ENCODE data around the gene SBK3. TPM values are rescaled to one million over a fixed set of nuclear protein-coding genes. Genes with fewer than 3 reads are reported as not detected.

SBK3 gene
- total RNA-seq, 1 experiment from 2014 or later = not detected

DNA sequence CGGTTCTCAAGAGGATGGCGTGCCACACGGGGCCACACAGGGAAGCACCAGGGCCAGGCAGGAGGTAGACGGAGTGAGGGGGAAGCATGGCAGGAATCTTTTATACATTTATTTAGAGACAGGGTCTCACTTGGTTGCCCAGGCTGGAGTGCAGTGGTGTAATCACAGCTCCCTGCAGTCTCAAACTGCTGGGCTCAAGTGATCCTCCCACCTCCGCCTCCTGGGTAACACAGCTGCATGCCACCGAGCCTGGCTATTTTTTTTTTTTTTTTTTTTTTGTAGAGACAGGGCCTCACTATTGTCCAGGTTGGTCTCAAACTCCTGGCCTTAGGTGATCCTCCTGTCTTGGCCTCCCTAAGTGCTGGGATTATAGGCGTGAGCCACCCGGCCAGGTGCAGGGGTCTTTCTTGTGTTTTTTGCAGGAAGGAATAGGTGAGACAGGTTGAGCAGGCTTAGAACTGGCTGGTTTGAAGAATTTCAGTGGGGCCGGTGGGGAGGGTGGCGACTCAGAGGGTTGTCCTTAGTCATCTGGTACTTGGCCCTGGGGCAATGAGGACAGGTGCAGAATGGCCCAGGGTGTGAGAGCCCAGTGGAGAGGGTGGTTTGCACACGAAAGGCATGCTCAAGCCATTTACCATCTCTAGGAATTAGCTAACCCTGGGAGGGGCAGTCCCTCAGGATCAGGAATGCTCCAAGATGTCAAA lies 49.5 kb downstream of the SBK3 start:
- H3K9ac ChIP-seq (ENCODE audit: low read length) = no peak overlapping the region
- H3K4me1 ChIP-seq (ENCODE audit: insufficient read depth, low read length) = no peaks in the 10 kb centered on the region
- H2AFZ ChIP-seq (ENCODE audit: low read length) = no peak overlapping the region
- H3K4me2 ChIP-seq (ENCODE audit: low read length) = no peak overlapping the region
- H3K27ac ChIP-seq (ENCODE audit: low read length) = no peak overlapping the region
- CTCF ChIA-PET = interaction anchor here (0.6 kb wide), 1 partner anchor 129 kb away, joined by 3 read pairs; no protein-coding TSS in a partner anchor
- H4K20me1 ChIP-seq (ENCODE audit: low read length) = no peaks in the 10 kb centered on the region
- H3K79me2 ChIP-seq (ENCODE audit: low read length) = no peaks in the 10 kb centered on the region
- H3K9me3 ChIP-seq (ENCODE audit: low read length) = no peaks in the 10 kb centered on the region
- no peaks in the 10 kb centered on the region for H3K27me3 ChIP-seq (ENCODE audit: low read length)
- POLR2A ChIA-PET (ENCODE audit: unreplicated experiment) = no interaction called here
- DNase-seq (peak; percentile 48), ATAC-seq (no peak)
- H3K9me2 ChIP-seq (replicated peaks; ENCODE audit: low read length) = no peaks in the 10 kb centered on the region
- H3F3A ChIP-seq (ENCODE audit: low read length, unreplicated experiment) = no peaks in the 10 kb centered on the region
- no peak overlapping the region for H3K4me3 ChIP-seq (ENCODE audit: low read length)
- BruUV-seq (replicated peaks) = no TSS peak
- no peak for TF ChIP-seq EZH2 (IDR thresholded peaks at IDR 0.05; ENCODE audit: low read length, unreplicated experiment)
- no peak for TF ChIP-seq CTCF (conservative IDR thresholded peaks at IDR 0.05; ENCODE audit: low read depth, low read length)
- no peak for TF ChIP-seq EZH2phosphoT487 (IDR thresholded peaks at IDR 0.05; ENCODE audit: borderline replicate concordance, low read length)
- no peaks in the 10 kb centered on the region for H3K36me3 ChIP-seq (ENCODE audit: low read depth, low read length)
- intact Hi-C loops (cut with micrococcal nuclease) = no loop called here

GRCh38 chr19:55494172-55494761 lies 51.1 kb downstream of the SBK3 start:
- H3K36me3 ChIP-seq (ENCODE audit: low read depth, low read length) = no peaks in the 10 kb centered on the region
- peak overlapping the region; percentile 34; the same call in 1 of the 2 replicates for H2AFZ ChIP-seq (ENCODE audit: low read length)
- no peaks in the 10 kb centered on the region for H3K79me2 ChIP-seq (ENCODE audit: low read length)
- DNase-seq (no peak), ATAC-seq (no peak)
- no peak overlapping the region for H3K4me3 ChIP-seq (ENCODE audit: low read length)
- H3K27me3 ChIP-seq (ENCODE audit: low read length) = no peaks in the 10 kb centered on the region
- ChIA-PET CTCF (interaction anchor here (1.0 kb wide), 1 partner anchor 9 kb away, joined by 5 read pairs; no protein-coding TSS in a partner anchor), POLR2A (ENCODE audit: unreplicated experiment) (no interaction called here)
- no TSS peak for BruUV-seq (replicated peaks)
- H3K4me2 ChIP-seq (ENCODE audit: low read length) = no peak overlapping the region
- no peak overlapping the region for H3K9ac ChIP-seq (ENCODE audit: low read length)
- intact Hi-C loops (cut with micrococcal nuclease) = no loop called here
- H3K4me1 ChIP-seq (ENCODE audit: insufficient read depth, low read length) = no peaks in the 10 kb centered on the region
- no peak for TF ChIP-seq EZH2phosphoT487 (IDR thresholded peaks at IDR 0.05; ENCODE audit: borderline replicate concordance, low read length)
- no peaks in the 10 kb centered on the region for H4K20me1 ChIP-seq (ENCODE audit: low read length)
- H3K27ac ChIP-seq (ENCODE audit: low read length) = no peak overlapping the region
- no peaks in the 10 kb centered on the region for H3K9me2 ChIP-seq (replicated peaks; ENCODE audit: low read length)
- H3F3A ChIP-seq (ENCODE audit: low read length, unreplicated experiment) = no peaks in the 10 kb centered on the region
- no peaks in the 10 kb centered on the region for H3K9me3 ChIP-seq (ENCODE audit: low read length)

DNA sequence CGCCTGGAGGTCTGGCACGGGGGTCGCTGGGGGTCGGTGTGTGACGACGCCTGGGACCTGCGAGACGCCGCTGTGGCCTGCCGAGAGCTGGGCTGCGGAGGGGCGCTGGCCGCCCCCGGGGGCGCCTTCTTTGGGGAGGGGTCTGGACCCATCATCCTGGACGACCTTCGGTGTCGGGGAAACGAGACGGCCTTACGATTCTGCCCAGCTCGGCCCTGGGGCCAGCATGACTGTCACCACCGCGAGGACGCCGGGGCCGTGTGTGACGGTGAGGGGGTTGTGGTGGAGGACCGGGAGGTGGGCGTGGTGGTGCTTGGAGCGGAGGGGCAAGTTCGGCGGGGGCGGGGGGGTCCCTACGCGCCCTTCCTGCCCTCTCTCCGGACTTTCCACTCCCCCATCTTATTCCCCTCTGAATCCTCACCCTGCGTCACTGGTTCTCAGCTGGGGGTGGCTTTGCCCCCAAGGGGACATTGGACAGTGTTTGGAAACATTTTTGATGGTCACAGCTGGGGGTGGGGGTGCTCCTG lies 51.6 kb downstream of the SBK3 start:
- no peaks in the 10 kb centered on the region for H3K79me2 ChIP-seq (ENCODE audit: low read length)
- H3K4me1 ChIP-seq (ENCODE audit: insufficient read depth, low read length) = no peaks in the 10 kb centered on the region
- no peaks in the 10 kb centered on the region for H3K27me3 ChIP-seq (ENCODE audit: low read length)
- no peaks in the 10 kb centered on the region for H3K36me3 ChIP-seq (ENCODE audit: low read depth, low read length)
- DNase-seq = no peak
- POLR2A ChIA-PET (ENCODE audit: unreplicated experiment) = no interaction called here
- no peaks in the 10 kb centered on the region for H3K9me2 ChIP-seq (replicated peaks; ENCODE audit: low read length)
- no peak overlapping the region for H3K27ac ChIP-seq (ENCODE audit: low read length)
- H3F3A ChIP-seq (ENCODE audit: low read length, unreplicated experiment) = no peaks in the 10 kb centered on the region
- CTCF ChIA-PET = no interaction called here
- intact Hi-C loops (cut with micrococcal nuclease) = no loop called here
- TF ChIP-seq EZH2 (IDR thresholded peaks at IDR 0.05; ENCODE audit: low read length, unreplicated experiment) (no peak), EZH2phosphoT487 (IDR thresholded peaks at IDR 0.05; ENCODE audit: borderline replicate concordance, low read length) (no peak), CTCF (conservative IDR thresholded peaks at IDR 0.05; ENCODE audit: low read depth, low read length) (no peak)
- H2AFZ ChIP-seq (ENCODE audit: low read length) = 0 out of 2 replicates have a peak overlapping the region, but pooled peaks have one; percentile 34
- no peak for ATAC-seq
- H4K20me1 ChIP-seq (ENCODE audit: low read length) = no peaks in the 10 kb centered on the region
- no TSS peak for BruUV-seq (replicated peaks)
- no peak overlapping the region for H3K9ac ChIP-seq (ENCODE audit: low read length)
- H3K4me2 ChIP-seq (ENCODE audit: low read length) = no peak overlapping the region
- H3K9me3 ChIP-seq (ENCODE audit: low read length) = no peaks in the 10 kb centered on the region
- no peak overlapping the region for H3K4me3 ChIP-seq (ENCODE audit: low read length)
